ENCODE measurements around the gene ITGA1.
"Not testable (repeated sequence)": the region's sequence is repeated elsewhere in the genome, so short reads cannot be mapped to it uniquely, and the experiment has no call there.

ITGA1 gene

GRCh38 chr5:52787600-52788504 is at the start of gene ITGA1, which contains the start of gene PELO:
ITGA1 (plus strand) TSS chr5:52787916; CDS start chr5:52788354, 438 bp downstream.
PELO (plus strand) TSS chr5:52787916; CDS start chr5:52800395, 12,479 bp downstream.
- H3K27ac ChIP-seq = peak within 1 kb of the TSS; percentile 76
- peak; percentile 53 for TF ChIP-seq CTCF (conservative IDR thresholded peaks at IDR 0.05)

GRCh38 chr5:52738095-52738506 is 49.6 kb upstream of the ITGA1 start:
- H3K27ac ChIP-seq = peak overlapping the region; percentile 21; the same call in 1 of the 2 replicates
- no peak for TF ChIP-seq CTCF (conservative IDR thresholded peaks at IDR 0.05)

GRCh38 chr5:52740007-52740406 is 47.7 kb upstream of the ITGA1 start:
- TF ChIP-seq CTCF (conservative IDR thresholded peaks at IDR 0.05) = no peak

GRCh38 chr5:52743012-52743411 is 44.7 kb upstream of the ITGA1 start:
- no peak overlapping the region for H3K27ac ChIP-seq
- no peak for TF ChIP-seq CTCF (conservative IDR thresholded peaks at IDR 0.05)

More at GRCh38 chr5:52740007-52740406, 47.7 kb upstream of the ITGA1 start:
- no peak overlapping the region for H3K27ac ChIP-seq

GRCh38 chr5:52743529-52743928 is 44.2 kb upstream of the ITGA1 start:
- no peak overlapping the region for H3K27ac ChIP-seq
- no peak for TF ChIP-seq CTCF (conservative IDR thresholded peaks at IDR 0.05)

GRCh38 chr5:52743970-52744369 is 43.7 kb upstream of the ITGA1 start:
- H3K27ac ChIP-seq = no peak overlapping the region
- TF ChIP-seq CTCF (conservative IDR thresholded peaks at IDR 0.05) = no peak

- H3K27ac ChIP-seq = not testable (repeated sequence)
These were observed 42.8 kb upstream of the ITGA1 start for GRCh38 chr5:52744867-52745458.
